Activated naive CD8-positive, alpha-beta T cell treated with anti-CD3 and anti-CD28 coated beads, Interleukin-2, amount 10 ng/mL, durations not matched to agents 7 days and 5 days (primary cell): ENCODE measurements around the gene IQCF2. TPM values are rescaled to one million over a fixed set of nuclear protein-coding genes. Genes with fewer than 3 reads are reported as not detected.
"Not testable (repeated sequence)": the region's sequence is repeated elsewhere in the genome, so short reads cannot be mapped to it uniquely, and the experiment has no call there.

ENCODE experiments used
- ATAC-seq: fragments of 150-1000 bp; cut with Tn5 transposase; one replicate; pipeline ENCODE4 v1.10.0; 2021; ENCODE audit warnings: low read depth, moderate library complexity
- POLR2A ChIA-PET: fragments of 350-600 bp; sonication (Branson Sonifier 250); formaldehyde crosslinking; loops from one replicate; lab custom pipeline; 2021; ENCODE audit warnings: antibody characterized with exemption; lab: Charles Lee
- DNase-seq: peaks from one replicate; pipeline ENCODE4 v3.0.0; 2021
- H3K27ac Mint-ChIP-seq: one replicate; pipeline ENCODE4 v1.8.0; 2022; ENCODE audit warnings: mild to moderate bottlenecking, mixed read lengths
- H3K27me3 Mint-ChIP-seq: one replicate; pipeline ENCODE4 v1.8.0; 2022; ENCODE audit warnings: mild to moderate bottlenecking, moderate library complexity, mixed read lengths
- H3K36me3 Mint-ChIP-seq: one replicate; pipeline ENCODE4 v1.8.0; 2021; ENCODE audit warnings: mild to moderate bottlenecking, mixed read lengths
- H3K4me1 Mint-ChIP-seq: one replicate; pipeline ENCODE4 v1.8.0; 2021; ENCODE audit warnings: mixed read lengths
- H3K4me3 Mint-ChIP-seq: one replicate; pipeline ENCODE4 v1.8.0; 2022; ENCODE audit warnings: mild to moderate bottlenecking, moderate library complexity, mixed read lengths
- H3K9me3 Mint-ChIP-seq: one replicate; pipeline ENCODE4 v1.8.0; 2021; ENCODE audit warnings: mixed read lengths
- total RNA-seq, 2 experiments: library from RNA; stranded (reverse); gene quantifications; one replicate each; pipeline ENCODE4 v1.2.3, GENCODE V29; 2021

IQCF2 gene
- total RNA-seq, 2 experiments from 2014 or later = not detected

- H3K9me3 Mint-ChIP-seq, H3K4me3 Mint-ChIP-seq, POLR2A ChIA-PET, H3K4me1 Mint-ChIP-seq, H3K36me3 Mint-ChIP-seq, ATAC-seq, H3K27ac Mint-ChIP-seq, DNase-seq: not testable (repeated sequence)
- H3K27me3 Mint-ChIP-seq = peaks cover 18% of the 10 kb centered on the region
Observed at GRCh38 chr3:51855411-51855810, 6.0 kb upstream of the IQCF2 start.

- ATAC-seq (no peak), DNase-seq (no peak)
- peaks cover 30% of the 10 kb centered on the region for H3K27me3 Mint-ChIP-seq
- H3K4me3 Mint-ChIP-seq = no peak overlapping the region
- no peaks in the 10 kb centered on the region for H3K36me3 Mint-ChIP-seq
- H3K4me1 Mint-ChIP-seq = no peaks in the 10 kb centered on the region
- H3K9me3 Mint-ChIP-seq = no peaks in the 10 kb centered on the region
- POLR2A ChIA-PET = no interaction called here
- no peak overlapping the region for H3K27ac Mint-ChIP-seq
Observed at GRCh38 chr3:51862886-51863285, 1.5 kb downstream of the IQCF2 start.

DNA sequence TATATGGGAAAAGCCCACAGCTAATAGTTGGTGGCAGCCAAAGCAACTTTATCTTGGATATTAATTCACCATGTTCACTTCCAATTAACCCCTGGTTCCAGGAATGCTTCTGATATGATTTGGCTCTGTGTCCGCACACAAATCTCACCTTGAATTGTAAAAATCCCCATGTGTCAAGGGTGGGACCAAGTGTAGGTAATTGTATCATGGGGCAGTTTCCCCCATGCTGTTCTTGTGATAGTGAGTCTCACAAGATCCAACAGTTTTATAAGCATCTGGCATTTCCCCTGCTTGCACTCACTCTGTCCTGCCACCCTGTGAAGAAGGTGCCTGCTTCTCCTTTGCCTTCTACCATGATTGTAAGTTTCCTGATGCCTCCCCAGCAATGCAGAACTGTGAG, 7.5 kb downstream of the IQCF2 start:
- H3K4me3 Mint-ChIP-seq, H3K4me1 Mint-ChIP-seq, POLR2A ChIA-PET, H3K27ac Mint-ChIP-seq, H3K9me3 Mint-ChIP-seq, DNase-seq, ATAC-seq, H3K36me3 Mint-ChIP-seq: not testable (repeated sequence)
- peaks cover 35% of the 10 kb centered on the region for H3K27me3 Mint-ChIP-seq

GRCh38 chr3:51869304-51869703, 7.9 kb downstream of the IQCF2 start:
- Mint-ChIP-seq H3K4me1 (no peaks in the 10 kb centered on the region), H3K4me3 (no peak overlapping the region), H3K9me3 (no peaks in the 10 kb centered on the region), H3K27ac (no peak overlapping the region), H3K36me3 (no peaks in the 10 kb centered on the region), H3K27me3 (peaks cover 35% of the 10 kb centered on the region)
- DNase-seq (no peak), ATAC-seq (no peak)
- POLR2A ChIA-PET = no interaction called here

DNA sequence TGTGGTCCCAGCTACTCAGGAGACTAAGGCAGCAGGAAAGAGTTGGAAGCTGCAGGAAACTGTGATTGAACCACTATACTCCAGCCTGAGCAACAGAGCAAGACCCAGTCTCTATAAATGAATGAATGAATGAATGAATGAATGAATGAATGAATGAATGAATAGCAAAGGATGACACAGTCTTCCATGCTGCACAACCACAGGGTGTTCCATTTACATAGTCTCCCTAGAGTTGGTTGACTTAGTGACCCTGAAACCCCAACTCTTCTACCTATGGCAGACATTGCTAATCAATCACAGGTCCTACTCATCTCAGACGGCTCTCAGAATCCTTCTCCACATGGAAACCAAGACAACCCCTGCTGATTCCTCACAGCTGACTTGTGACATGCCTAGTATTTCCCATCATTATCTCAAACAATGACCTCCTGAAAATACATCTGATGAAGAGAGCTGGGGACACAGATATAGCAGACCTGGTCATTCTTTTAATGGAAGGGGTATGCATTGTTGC, 11.9 kb downstream of the IQCF2 start:
- H3K27ac Mint-ChIP-seq = no peak overlapping the region
- ATAC-seq (no peak), DNase-seq (no peak)
- H3K9me3 Mint-ChIP-seq = no peaks in the 10 kb centered on the region
- H3K27me3 Mint-ChIP-seq = peaks cover 25% of the 10 kb centered on the region
- POLR2A ChIA-PET = no interaction called here
- H3K4me3 Mint-ChIP-seq = no peak overlapping the region
- H3K36me3 Mint-ChIP-seq = no peaks in the 10 kb centered on the region
- no peaks in the 10 kb centered on the region for H3K4me1 Mint-ChIP-seq

GRCh38 chr3:51873876-51874275, 12.5 kb downstream of the IQCF2 start:
- Mint-ChIP-seq H3K36me3 (no peaks in the 10 kb centered on the region), H3K4me1 (no peaks in the 10 kb centered on the region), H3K4me3 (no peak overlapping the region), H3K9me3 (no peaks in the 10 kb centered on the region), H3K27ac (no peak overlapping the region), H3K27me3 (peaks cover 23% of the 10 kb centered on the region)
- ATAC-seq = no peak
- POLR2A ChIA-PET = no interaction called here
- no peak for DNase-seq

GRCh38 chr3:51874411-51874810, 13.0 kb downstream of the IQCF2 start:
- POLR2A ChIA-PET = no interaction called here
- no peak overlapping the region for H3K27ac Mint-ChIP-seq

DNA sequence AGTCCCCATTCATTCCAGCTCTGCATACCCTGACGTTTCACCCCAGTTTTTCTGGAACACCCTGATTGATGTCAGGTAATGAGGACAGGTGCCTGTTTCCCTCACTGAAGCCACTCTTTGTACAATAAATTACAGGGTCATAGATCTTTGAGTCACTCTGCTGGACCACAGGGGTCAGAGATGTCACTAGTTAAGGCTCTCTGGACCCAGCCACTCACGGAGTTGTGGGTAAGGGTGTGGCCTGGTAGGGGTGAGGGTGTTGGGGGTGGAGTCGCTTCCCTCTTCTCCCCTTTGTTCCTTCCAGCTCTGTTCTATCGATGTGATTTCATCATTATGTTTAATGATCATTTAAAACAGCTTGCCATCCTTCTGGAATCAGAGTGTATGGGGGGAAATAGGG, 13.5 kb downstream of the IQCF2 start:
- Mint-ChIP-seq H3K27ac (no peak overlapping the region), H3K9me3 (no peaks in the 10 kb centered on the region), H3K4me1 (no peaks in the 10 kb centered on the region), H3K36me3 (no peaks in the 10 kb centered on the region), H3K27me3 (peaks cover 14% of the 10 kb centered on the region), H3K4me3 (no peak overlapping the region)
- no peak for DNase-seq
- POLR2A ChIA-PET = no interaction called here
- ATAC-seq = no peak

More at GRCh38 chr3:51874411-51874810, 13.0 kb downstream of the IQCF2 start:
- no peaks in the 10 kb centered on the region for H3K36me3 Mint-ChIP-seq
- ATAC-seq = no peak
- peaks cover 17% of the 10 kb centered on the region for H3K27me3 Mint-ChIP-seq
- no peaks in the 10 kb centered on the region for H3K4me1 Mint-ChIP-seq
- no peak for DNase-seq
- no peaks in the 10 kb centered on the region for H3K9me3 Mint-ChIP-seq
- no peak overlapping the region for H3K4me3 Mint-ChIP-seq

GRCh38 chr3:51875501-51875900, 14.1 kb downstream of the IQCF2 start, which contains the start of gene IQCF5:
Gene IQCF5, minus strand, starts transcription at chr3:51875601. Its CDS starts 70 bp downstream, at chr3:51875531.
- Mint-ChIP-seq H3K4me3 (no peak within 1 kb of the TSS), H3K27ac (no peak within 1 kb of the TSS), H3K4me1 (no peaks in the 10 kb centered on the region), H3K27me3 (peaks cover 11% of the 10 kb centered on the region), H3K9me3 (no peaks in the 10 kb centered on the region), H3K36me3 (no peaks in the 10 kb centered on the region)
- ATAC-seq = no peak
- no peak for DNase-seq
- POLR2A ChIA-PET = no interaction called here

DNA sequence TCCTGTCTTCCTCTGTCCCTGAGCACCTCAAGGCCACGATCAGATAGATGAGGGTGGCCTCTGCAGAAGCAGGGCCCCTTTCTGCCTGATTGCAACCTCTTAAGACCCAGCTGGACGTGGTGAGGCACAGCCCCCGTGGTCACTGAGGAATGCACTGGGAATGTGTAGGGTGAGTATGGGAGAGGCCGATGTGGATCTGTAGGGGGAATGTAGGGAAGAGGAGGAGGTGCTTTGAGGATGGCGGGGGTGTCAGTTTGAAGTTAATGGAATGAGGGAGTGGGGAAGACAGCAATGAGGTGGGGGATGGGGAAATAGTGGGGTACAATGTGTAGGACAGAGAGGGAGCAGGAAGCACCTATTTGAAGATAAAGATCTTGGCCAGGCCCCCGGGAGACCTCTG, 14.8 kb downstream of the IQCF2 start:
- H3K9me3 Mint-ChIP-seq = no peaks in the 10 kb centered on the region
- POLR2A ChIA-PET = no interaction called here
- H3K4me3 Mint-ChIP-seq = no peak overlapping the region
- no peak for ATAC-seq
- no peaks in the 10 kb centered on the region for H3K36me3 Mint-ChIP-seq
- DNase-seq = no peak
- peaks cover 9% of the 10 kb centered on the region for H3K27me3 Mint-ChIP-seq
- H3K4me1 Mint-ChIP-seq = no peaks in the 10 kb centered on the region
- H3K27ac Mint-ChIP-seq = no peak overlapping the region

- Mint-ChIP-seq H3K4me3 (no peak overlapping the region), H3K9me3 (no peaks in the 10 kb centered on the region), H3K36me3 (no peaks in the 10 kb centered on the region), H3K4me1 (no peaks in the 10 kb centered on the region), H3K27me3 (peaks cover 18% of the 10 kb centered on the region), H3K27ac (no peak overlapping the region)
- POLR2A ChIA-PET = no interaction called here
- DNase-seq (no peak), ATAC-seq (no peak)
Observed at GRCh38 chr3:51879937-51880336, 18.5 kb downstream of the IQCF2 start.

DNA sequence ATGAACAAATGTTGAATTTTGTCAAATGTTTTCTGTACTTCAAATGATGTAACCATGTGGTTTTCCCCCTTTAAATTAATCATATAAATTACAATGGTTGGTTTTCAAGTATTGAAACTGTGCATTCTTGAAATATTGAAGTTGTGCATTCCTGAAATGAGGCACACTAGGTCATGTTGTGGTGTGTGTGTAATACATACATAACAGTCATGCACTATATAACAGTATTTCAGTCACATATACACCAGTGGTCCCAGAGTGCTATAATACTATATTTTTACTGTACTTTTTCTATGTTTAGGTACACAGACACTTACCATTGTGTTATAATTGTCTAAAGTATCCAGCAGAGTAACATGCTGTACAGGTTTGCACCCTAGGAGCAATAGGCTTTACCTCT, 25.0 kb downstream of the IQCF2 start:
- no peak overlapping the region for H3K4me3 Mint-ChIP-seq
- no peak for ATAC-seq
- POLR2A ChIA-PET = no interaction called here

DNA sequence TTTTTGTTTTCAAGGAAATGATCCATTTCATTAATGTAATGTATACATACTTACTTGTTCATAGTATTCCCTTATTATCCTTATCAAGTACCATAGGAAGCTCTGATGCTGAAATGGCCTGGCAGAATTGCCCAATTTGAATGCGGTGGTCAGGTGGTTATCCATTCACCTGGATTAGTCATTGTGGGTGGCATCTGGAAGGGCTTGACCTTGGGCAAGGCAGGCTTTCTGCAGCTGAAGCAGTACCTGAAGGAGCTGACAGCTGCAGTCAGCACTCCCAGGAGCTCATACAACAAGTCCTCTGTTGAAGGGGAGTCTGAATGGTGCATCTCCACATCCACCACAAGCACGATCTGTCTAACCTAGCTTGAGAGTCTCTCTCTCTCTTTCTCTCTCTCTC, 26.2 kb downstream of the IQCF2 start:
- Mint-ChIP-seq H3K4me1 (peaks cover 21% of the 10 kb centered on the region), H3K27ac (no peak overlapping the region)

More for the DNA sequence above, 25.0 kb downstream of the IQCF2 start:
- H3K4me1 Mint-ChIP-seq = peaks cover 12% of the 10 kb centered on the region
- no peak for DNase-seq
- peaks cover 26% of the 10 kb centered on the region for H3K27me3 Mint-ChIP-seq
- H3K9me3 Mint-ChIP-seq = no peaks in the 10 kb centered on the region
- no peaks in the 10 kb centered on the region for H3K36me3 Mint-ChIP-seq
- no peak overlapping the region for H3K27ac Mint-ChIP-seq

DNA sequence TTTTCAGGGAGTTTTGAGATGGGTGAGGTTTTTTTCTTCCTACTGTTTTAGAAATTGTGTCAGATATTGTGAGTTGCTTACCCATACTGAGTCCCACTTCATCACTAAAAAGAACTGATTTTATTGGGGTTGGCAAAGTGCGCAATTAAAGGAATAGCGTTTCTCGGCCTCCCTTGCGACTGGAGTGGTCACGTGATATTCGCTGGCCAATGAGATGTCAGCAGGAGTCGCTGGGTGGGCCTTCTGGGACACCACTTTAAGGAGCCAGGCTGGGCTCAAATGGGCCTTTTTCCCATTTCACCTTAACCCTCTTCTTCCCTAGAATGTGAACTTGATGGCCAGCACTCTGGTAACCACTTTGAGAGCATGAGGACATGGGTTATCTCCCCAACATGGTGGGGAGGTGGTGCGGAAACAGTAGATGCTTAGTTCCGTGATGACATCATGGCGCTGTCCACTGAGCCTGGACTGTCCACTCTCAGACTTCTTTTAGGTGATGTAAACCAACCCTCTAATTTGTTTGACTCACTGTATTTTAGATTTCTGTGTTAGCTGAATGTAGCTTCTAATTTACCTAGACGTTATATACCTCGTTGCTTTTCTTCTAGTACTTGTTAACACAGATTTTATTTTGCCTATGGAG, 27.2 kb downstream of the IQCF2 start:
- no peak overlapping the region for H3K27ac Mint-ChIP-seq
- no peak overlapping the region for H3K4me3 Mint-ChIP-seq
- no peak for ATAC-seq
- peaks cover 29% of the 10 kb centered on the region for H3K27me3 Mint-ChIP-seq
- H3K4me1 Mint-ChIP-seq = peaks cover 21% of the 10 kb centered on the region
- H3K9me3 Mint-ChIP-seq = no peaks in the 10 kb centered on the region
- no peak for DNase-seq
- H3K36me3 Mint-ChIP-seq = no peaks in the 10 kb centered on the region
- POLR2A ChIA-PET = no interaction called here

More for the DNA sequence above, 26.2 kb downstream of the IQCF2 start:
- DNase-seq (no peak), ATAC-seq (no peak)
- H3K27me3 Mint-ChIP-seq = peaks cover 32% of the 10 kb centered on the region
- H3K36me3 Mint-ChIP-seq = no peaks in the 10 kb centered on the region
- POLR2A ChIA-PET = no interaction called here
- H3K4me3 Mint-ChIP-seq = no peak overlapping the region
- H3K9me3 Mint-ChIP-seq = no peaks in the 10 kb centered on the region
